Mucosa of rectum (tissue), 2 donors: Measurements from ENCODE around the gene GET3.
"Not testable (repeated sequence)": the region's sequence is repeated elsewhere in the genome, so short reads cannot be mapped to it uniquely, and the experiment has no call there.

Source experiments
- H3K27ac ChIP-seq, 2 donors: one replicate each; pipeline ENCODE4 v1.7.0; 2013; ENCODE audit warnings: inconsistent platforms in 2 of 2, low read depth in 2 of 2, low read length in 2 of 2
- H3K27me3 ChIP-seq, 2 donors: one replicate each; pipeline ENCODE4 v1.7.0; 2013; ENCODE audit warnings: low read length in 2 of 2; ENCODE audit not compliant: control insufficient read depth in 2 of 2, insufficient read depth in 2 of 2
- H3K36me3 ChIP-seq, 2 donors: one replicate each; pipeline ENCODE4 v1.7.0; 2013; ENCODE audit warnings: low read length in 2 of 2; ENCODE audit not compliant: control insufficient read depth in 2 of 2, insufficient read depth in 2 of 2
- H3K4me1 ChIP-seq, 2 donors: one replicate each; pipeline ENCODE4 v1.7.0; 2013; ENCODE audit warnings: low read length in 2 of 2, mild to moderate bottlenecking in 1 of 2; ENCODE audit not compliant: control insufficient read depth in 2 of 2, insufficient read depth in 2 of 2
- H3K4me3 ChIP-seq, 2 donors: one replicate each; pipeline ENCODE4 v1.7.0; 2013; ENCODE audit warnings: low read length in 2 of 2
- H3K9ac ChIP-seq, 2 donors: one replicate each; pipeline ENCODE4 v1.7.0; 2013; ENCODE audit warnings: low read length in 2 of 2, low read depth in 1 of 2, mild to moderate bottlenecking in 1 of 2
- H3K9me3 ChIP-seq, 2 donors: one replicate each; pipeline ENCODE4 v1.7.0; 2013; ENCODE audit warnings: low read length in 2 of 2; ENCODE audit not compliant: control insufficient read depth in 2 of 2
- donor health status: healthy.
- donor health status: Normal muscosa, but diverticular disease.

GET3 gene

GRCh38 chr19:12697425-12697824 lies 39.9 kb upstream of the GET3 start:
- Histone ChIP-seq H3K36me3 (peaks cover 16 to 27% of the 10 kb centered on the region in 2 donors), H3K4me1 (peaks cover 10 to 13% of the 10 kb centered on the region in 2 donors)
- not testable (repeated sequence) for H3K27me3 ChIP-seq, H3K27ac ChIP-seq, H3K4me3 ChIP-seq, H3K9me3 ChIP-seq, H3K9ac ChIP-seq

GRCh38 chr19:12698138-12698537 lies 39.2 kb upstream of the GET3 start:
- Histone ChIP-seq H3K27ac (no peak overlapping the region), H3K27me3 (no peaks in the 10 kb centered on the region), H3K4me3 (no peak overlapping the region), H3K4me1 (peaks cover 10 to 13% of the 10 kb centered on the region in 2 donors), H3K9me3 (no peaks in the 10 kb centered on the region), H3K9ac (no peak overlapping the region), H3K36me3 (peaks cover 23 to 34% of the 10 kb centered on the region in 2 donors)

GRCh38 chr19:12701596-12702282 lies 35.6 kb upstream of the GET3 start:
- no peak overlapping the region for H3K9ac ChIP-seq
- H3K27me3 ChIP-seq = no peaks in the 10 kb centered on the region
- H3K4me1 ChIP-seq = peaks cover 4 to 5% of the 10 kb centered on the region in 2 donors
- no peaks in the 10 kb centered on the region for H3K9me3 ChIP-seq
- peaks cover 48 to 64% of the 10 kb centered on the region in 2 donors for H3K36me3 ChIP-seq
- no peak overlapping the region for H3K4me3 ChIP-seq
- no peak overlapping the region for H3K27ac ChIP-seq

- H3K36me3 ChIP-seq = peaks cover 48 to 65% of the 10 kb centered on the region in 2 donors
- H3K27me3 ChIP-seq = no peaks in the 10 kb centered on the region
- H3K4me3 ChIP-seq = no peak overlapping the region
- H3K4me1 ChIP-seq = no peaks in the 10 kb centered on the region
- H3K27ac ChIP-seq = no peak overlapping the region
- H3K9me3 ChIP-seq = no peaks in the 10 kb centered on the region
- no peak overlapping the region for H3K9ac ChIP-seq
Observed at GRCh38 chr19:12703046-12703445, 34.3 kb upstream of the GET3 start.

DNA sequence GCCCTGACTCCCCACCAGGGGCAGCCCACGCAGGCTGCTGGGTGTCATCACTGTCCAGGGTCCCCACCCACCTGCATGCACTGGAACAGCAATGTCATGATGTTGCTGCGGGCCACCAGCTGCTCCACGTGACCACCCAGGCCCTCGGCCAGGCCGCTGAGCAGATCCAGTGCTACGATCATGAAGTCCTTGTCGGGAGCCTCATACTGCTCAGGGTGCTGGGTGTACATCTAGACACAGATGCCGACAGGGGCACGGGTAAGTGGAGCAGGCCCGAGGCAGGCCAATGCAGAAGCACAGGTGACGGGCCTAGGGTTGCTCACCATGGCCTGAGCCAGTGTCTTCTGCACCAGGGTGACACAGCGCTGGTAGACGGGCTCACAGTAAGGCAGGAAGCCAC lies 32.1 kb upstream of the GET3 start:
- Histone ChIP-seq H3K4me1 (no peaks in the 10 kb centered on the region), H3K9me3 (no peaks in the 10 kb centered on the region), H3K9ac (no peak overlapping the region), H3K4me3 (no peak overlapping the region), H3K27me3 (no peaks in the 10 kb centered on the region), H3K36me3 (peaks cover 56 to 68% of the 10 kb centered on the region in 2 donors), H3K27ac (no peak overlapping the region)

DNA sequence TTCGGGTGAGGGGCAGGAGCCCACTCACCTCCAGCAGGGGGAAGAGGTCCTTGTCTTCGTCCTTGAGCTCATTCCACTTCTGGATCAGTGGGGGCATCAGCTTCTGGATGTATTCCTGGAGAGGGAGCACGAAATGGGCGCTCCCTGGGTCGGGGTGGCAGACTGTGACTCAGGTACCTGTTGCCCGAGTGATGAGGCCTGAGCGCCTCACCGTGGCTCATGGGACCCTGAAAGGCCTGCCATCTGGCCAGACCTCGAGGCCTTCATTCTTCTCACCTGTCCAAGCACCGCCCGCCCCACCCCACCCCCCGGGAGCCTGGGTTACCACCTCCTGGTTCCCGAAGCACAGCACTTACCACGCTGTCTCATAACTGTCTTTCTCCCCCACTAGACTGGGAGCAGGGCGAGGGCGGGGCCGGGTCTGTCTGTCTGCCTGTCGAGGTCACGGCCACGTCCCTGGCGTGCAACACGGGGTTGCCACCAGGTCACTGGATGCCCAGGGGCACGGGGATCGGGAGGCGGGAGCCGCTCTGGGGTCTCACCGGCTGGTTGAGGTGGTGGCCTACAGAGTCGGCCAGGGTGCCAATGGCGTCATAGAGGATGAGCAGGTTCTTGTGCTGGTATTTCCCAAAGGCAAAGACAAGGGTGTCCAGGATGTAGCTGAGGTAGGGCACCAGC lies 31.5 kb upstream of the GET3 start:
- H3K9ac ChIP-seq = no peak overlapping the region
- H3K36me3 ChIP-seq = peaks cover 60 to 69% of the 10 kb centered on the region in 2 donors
- no peak overlapping the region for H3K4me3 ChIP-seq
- H3K9me3 ChIP-seq = no peaks in the 10 kb centered on the region
- no peaks in the 10 kb centered on the region for H3K27me3 ChIP-seq
- no peak overlapping the region for H3K27ac ChIP-seq
- no peaks in the 10 kb centered on the region for H3K4me1 ChIP-seq

DNA sequence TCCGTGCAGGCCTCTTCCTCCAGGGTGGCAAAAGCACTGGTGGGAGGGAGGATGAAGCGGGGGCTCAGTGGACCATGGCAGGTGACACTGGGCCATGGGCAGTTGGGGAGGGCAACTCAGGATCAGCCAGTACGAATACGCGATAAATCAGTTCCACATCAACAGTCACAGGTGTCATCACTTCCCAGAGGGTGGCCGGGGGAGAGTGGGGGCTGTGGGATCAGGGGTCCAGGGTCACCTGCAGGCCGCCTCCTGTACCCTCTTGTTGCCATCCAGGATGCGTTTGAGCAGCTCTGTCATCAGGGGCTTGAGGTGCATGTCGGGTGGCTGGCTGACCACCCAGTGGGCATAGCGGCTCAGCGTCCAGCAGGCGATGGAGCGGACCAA lies 31.0 kb upstream of the GET3 start:
- no peaks in the 10 kb centered on the region for H3K27me3 ChIP-seq
- no peak overlapping the region for H3K27ac ChIP-seq
- no peaks in the 10 kb centered on the region for H3K9me3 ChIP-seq
- H3K36me3 ChIP-seq = peaks cover 58 to 68% of the 10 kb centered on the region in 2 donors
- H3K4me1 ChIP-seq = no peaks in the 10 kb centered on the region
- no peak overlapping the region for H3K4me3 ChIP-seq
- no peak overlapping the region for H3K9ac ChIP-seq

- Histone ChIP-seq H3K4me3 (no peak overlapping the region), H3K4me1 (no peaks in the 10 kb centered on the region), H3K27me3 (no peaks in the 10 kb centered on the region), H3K9me3 (no peaks in the 10 kb centered on the region), H3K36me3 (peaks cover 44 to 61% of the 10 kb centered on the region in 2 donors), H3K9ac (no peak overlapping the region), H3K27ac (no peak overlapping the region)
Observed at GRCh38 chr19:12708641-12709040, 28.7 kb upstream of the GET3 start.

DNA sequence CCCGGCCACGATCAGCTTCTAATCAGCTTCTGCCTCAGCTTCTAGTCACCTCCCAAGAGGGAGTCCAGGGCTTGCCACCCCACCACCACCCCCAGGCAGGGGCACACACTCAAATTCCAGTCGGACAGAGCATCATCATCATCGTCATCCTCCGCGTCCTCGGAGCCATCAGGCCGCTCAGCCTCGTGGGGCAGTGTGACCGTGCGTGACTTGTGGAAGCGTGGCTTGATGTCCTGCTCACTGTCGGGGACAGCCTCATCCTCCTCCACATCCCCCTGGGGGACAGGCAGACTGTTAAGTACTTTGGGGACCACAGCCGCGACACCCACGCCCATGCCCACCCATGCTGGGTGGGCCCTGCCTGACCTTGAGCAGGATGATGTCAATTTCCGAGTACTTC lies 26.1 kb upstream of the GET3 start:
- peaks cover 41 to 60% of the 10 kb centered on the region in 2 donors for H3K36me3 ChIP-seq
- H3K9me3 ChIP-seq = no peaks in the 10 kb centered on the region
- H3K9ac ChIP-seq = no peak overlapping the region
- H3K4me1 ChIP-seq = no peaks in the 10 kb centered on the region
- H3K27ac ChIP-seq = no peak overlapping the region
- no peaks in the 10 kb centered on the region for H3K27me3 ChIP-seq
- H3K4me3 ChIP-seq = no peak overlapping the region

GRCh38 chr19:12712077-12712476 lies 25.2 kb upstream of the GET3 start:
- H3K27ac ChIP-seq, H3K4me1 ChIP-seq, H3K9ac ChIP-seq, H3K4me3 ChIP-seq, H3K27me3 ChIP-seq, H3K9me3 ChIP-seq: not testable (repeated sequence)
- peaks cover 39 to 59% of the 10 kb centered on the region in 2 donors for H3K36me3 ChIP-seq
